ENCODE results near the gene KMT5B.

Gene KMT5B

GRCh38 chr11:68142441-68143309, 70.4 kb downstream of the KMT5B start:
- no peak for DNase-seq (ENCODE audit: low spot score)

DNA sequence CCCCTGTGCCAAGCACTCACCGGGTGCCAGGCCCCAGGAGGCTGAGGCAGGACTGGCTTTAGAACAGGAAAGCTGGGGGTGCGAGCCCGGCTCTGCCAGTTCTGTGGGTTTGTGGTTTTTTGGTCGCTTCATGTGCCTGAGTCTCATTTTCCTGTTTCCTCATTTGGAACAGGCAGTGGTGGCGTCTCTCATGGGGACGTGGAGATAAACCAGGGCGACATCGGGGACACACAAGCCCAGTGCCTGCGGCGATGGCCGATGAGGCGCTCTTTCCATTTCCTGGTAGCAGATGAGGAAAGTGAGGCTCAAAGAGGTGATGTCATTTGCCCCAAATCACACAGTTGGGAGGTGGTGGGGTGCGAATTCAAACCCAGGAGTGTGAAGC, 71.1 kb downstream of the KMT5B start:
- no peak for DNase-seq (ENCODE audit: low spot score)

- no peak for DNase-seq (ENCODE audit: low spot score)
These were observed 71.7 kb downstream of the KMT5B start for GRCh38 chr11:68141246-68142027.

GRCh38 chr11:68140496-68141245, 72.4 kb downstream of the KMT5B start:
- DNase-seq (ENCODE audit: low spot score) = no peak

DNA sequence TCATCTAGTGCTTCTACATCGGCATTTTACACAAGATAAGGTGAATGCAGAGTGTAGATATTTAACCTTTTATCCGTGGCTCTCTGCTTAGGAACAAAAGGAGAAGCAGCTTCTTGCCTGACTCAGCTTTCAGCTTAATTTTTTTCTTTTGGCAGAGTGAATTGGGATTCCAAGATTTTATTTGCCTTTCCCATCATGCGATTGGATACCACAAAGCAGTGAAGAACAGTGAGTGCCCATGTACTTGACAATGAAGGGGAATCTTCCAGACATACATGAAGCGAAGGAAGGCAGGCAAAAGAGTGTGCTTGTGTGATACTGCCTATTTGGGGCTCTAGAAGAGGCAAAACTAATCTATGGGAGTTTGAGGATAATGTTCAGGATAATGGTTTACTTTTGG, 74.9 kb downstream of the KMT5B start:
- no peak for DNase-seq (ENCODE audit: low spot score)

DNA sequence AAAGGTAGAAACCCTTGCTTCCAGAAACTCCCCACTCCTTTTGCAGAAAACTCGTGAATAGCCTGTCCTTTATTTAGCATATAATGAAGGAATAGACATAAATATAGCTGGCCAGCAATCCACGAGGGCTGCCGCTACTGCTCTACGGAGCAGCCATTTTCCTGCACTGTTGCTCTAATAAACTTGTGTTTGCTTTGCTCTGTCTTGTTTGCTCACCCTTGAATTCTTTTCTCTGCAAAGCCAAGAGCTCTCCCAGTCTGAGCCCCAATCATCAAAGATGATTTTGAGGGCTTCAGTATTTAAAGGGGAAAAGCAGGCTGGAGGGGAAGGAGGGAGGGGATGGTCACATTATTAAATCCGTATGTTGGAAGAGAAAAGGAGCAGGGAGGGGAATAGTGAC, 75.3 kb downstream of the KMT5B start:
- DNase-seq (ENCODE audit: low spot score) = no peak

GRCh38 chr11:68136866-68137265, 76.2 kb downstream of the KMT5B start:
- DNase-seq (ENCODE audit: low spot score) = peak; percentile 40

- no peak for DNase-seq (ENCODE audit: low spot score)
These were observed 77.9 kb downstream of the KMT5B start for GRCh38 chr11:68135161-68135560.

- no peak for DNase-seq (ENCODE audit: low spot score)
These were observed 79.3 kb downstream of the KMT5B start for GRCh38 chr11:68133761-68134160.

- DNase-seq (ENCODE audit: low spot score) = no peak
These were observed 83.0 kb downstream of the KMT5B start for GRCh38 chr11:68130121-68130520.

GRCh38 chr11:68128682-68129327, 84.3 kb downstream of the KMT5B start:
- DNase-seq (ENCODE audit: low spot score) = no peak

GRCh38 chr11:68127714-68128681, 85.1 kb downstream of the KMT5B start:
- DNase-seq (ENCODE audit: low spot score) = no peak

- DNase-seq (ENCODE audit: low spot score) = no peak
These were observed 87.9 kb downstream of the KMT5B start for GRCh38 chr11:68125164-68125563.

GRCh38 chr11:68122936-68123539, 90.1 kb downstream of the KMT5B start:
- no peak for DNase-seq (ENCODE audit: low spot score)

DNA sequence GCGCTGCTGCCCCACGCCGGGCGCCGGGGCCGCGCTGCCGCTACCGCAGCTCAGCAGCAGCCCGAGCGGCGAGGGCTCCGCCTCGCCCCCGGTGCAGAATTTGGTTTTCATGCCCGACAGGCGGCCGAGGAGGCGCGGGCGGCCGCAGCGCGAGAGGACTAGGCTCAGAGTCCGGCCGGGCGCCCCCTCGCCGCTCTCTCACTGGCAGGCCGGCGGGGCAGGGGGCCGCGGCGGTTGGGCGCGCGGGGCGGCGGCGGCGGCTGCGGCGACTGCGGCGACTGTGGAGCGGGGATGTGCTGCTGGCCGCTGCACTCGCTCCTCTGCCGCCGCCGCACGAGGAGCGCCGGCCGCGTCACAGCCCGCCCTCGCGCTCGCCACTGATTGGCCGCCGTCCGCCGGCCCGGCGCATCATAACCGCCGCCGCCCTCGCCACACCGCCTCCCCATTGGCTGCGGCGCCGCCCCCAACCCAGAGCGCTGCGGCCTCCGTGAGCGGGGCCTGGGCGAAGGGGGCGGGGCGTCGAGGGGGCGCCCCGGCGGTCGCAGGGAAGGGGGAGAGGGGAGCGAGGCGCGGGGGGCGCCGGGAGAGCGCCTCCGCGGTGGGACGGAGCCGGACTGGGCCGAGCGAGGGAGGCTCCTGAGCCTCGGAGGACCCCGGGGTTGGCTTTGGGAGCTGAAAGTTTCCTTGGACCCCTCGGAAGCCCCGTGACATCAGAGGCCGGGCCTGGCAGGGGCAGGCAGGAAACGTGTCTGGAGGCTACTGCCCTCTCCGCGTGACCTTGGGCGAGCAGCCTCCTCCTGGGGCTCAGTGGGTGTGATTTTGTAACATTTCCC, 91.8 kb downstream of the KMT5B start, which contains the start of gene CHKA:
Gene CHKA, minus strand, starts transcription at position 322 of the 833 bp plus-strand sequence. Its CDS starts 211 bp downstream, at position 111.
- DNase-seq (ENCODE audit: low spot score) = peak; percentile 80

DNA sequence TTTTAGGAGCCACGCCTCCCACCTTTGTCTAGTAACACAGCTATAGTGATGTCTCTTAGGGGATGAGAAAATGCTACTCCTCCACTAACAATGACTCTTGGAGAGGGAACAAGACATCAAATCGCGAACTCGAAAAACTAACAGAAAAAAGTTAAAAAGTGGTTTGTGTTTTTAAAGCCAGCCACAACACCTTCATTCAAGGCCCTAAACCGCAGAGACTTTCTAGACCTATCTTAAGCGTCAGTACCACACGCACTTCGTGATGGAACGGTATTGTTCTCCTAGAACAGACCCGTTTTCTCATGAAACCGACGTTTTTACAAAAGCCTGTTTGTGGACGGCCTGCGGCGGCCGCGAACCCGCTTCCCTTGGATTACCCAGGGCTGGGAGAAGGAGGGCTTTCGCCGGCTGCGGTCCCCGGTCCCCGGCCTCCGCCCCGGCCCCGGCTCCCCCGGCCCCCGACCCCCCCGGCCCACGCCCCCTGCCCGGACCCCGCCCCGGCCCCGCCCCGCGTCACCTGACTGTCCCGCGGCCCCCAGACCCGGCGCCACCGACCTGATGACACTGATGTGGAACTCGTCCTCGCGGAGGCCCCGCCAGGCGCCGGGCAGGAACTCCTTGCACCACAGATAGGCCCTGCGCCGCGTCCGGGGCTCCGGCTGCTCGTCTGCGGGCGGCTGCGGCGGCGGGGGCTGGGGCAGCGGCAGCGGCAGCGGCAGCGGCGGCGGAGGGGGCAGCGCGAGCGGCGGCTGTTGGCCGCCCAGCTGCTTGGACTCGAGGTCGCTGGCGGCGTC, 92.6 kb downstream of the KMT5B start:
- DNase-seq (ENCODE audit: low spot score) = no peak

DNA sequence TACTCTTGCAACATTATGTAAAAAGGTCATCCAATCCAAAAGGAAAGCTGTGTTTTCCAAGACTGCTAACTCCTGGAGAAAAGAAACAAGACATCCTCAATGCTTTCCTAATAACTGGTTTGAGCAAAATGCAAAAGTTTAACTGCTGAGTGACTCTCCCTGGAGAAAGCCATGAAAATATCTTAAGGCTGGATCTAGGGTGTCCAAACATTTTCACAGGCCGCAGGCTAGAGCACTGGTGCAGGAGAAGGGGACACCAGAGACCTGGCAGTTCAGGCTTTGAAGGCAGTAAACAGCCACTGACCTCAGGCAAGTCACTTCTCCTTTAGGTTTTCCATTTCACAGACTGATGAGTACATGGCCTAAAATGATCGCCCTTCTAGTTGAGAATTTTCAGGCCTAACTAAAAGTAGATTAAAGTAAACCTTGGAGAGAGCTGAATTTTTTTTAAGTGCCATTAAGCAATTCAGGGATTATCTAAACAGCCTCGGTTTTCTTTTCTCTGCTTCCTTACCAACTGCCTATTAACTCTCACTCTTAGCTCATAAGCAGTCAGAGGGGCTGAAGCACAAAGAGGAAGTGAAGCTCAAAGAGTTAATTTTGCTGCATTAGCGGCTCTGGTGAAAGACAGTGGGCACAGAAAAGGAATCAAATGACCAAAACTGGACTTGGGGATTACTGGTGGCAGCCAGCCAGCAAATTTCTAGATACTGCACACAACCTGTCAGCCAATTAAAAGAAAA, 94.2 kb downstream of the KMT5B start:
- no peak for DNase-seq (ENCODE audit: low spot score)
